ENCODE measurements around the gene SAMD14.

Gene SAMD14

DNA sequence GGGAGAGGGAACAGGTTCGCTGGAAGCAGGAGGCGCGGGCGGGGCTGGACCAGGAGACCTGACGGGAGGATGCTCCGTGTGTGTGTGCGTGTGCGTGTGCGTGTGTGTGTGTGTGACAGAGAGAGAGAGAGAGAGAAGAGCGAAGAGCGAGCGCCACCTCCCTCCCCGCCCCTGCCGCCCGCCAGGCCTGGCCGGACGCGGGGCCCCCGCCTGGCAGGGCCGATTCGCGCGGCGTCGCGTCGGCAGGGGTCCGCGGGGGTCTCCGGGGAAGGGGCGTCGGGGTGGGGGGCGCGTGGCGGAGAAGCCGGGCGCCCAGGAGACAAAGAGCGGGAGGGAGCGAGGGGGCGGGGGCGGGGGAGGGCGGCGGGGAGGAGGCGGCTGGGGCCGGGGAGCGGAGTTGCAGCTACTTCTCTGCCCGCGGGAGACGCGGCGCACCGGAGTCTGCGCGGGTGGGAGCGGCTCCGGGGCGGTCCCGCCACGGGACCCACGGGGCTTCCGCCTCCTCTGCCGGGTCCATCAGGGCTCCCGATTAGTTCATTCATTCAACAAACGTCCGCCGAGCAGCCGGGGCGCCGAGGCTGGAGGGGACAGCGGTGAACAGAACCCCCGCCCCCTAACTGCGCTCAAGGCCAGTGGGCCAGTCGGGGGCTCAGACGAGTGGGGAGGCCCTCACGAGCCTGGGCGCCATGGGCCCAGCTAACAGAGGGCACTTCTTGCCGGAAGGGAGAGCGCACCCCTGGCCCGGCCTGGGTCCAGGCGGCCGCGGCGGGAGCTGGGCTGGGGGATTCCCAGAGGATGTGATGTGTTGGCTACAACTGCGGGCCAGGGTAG is at the start of gene SAMD14:
Gene SAMD14 (minus strand): TSS at position 433 of the 831 bp plus-strand sequence. CDS start 5,201 bp downstream, outside the sequence.
- DNase-seq (ENCODE audit: low read depth in 2 of 2), result no peak

DNA sequence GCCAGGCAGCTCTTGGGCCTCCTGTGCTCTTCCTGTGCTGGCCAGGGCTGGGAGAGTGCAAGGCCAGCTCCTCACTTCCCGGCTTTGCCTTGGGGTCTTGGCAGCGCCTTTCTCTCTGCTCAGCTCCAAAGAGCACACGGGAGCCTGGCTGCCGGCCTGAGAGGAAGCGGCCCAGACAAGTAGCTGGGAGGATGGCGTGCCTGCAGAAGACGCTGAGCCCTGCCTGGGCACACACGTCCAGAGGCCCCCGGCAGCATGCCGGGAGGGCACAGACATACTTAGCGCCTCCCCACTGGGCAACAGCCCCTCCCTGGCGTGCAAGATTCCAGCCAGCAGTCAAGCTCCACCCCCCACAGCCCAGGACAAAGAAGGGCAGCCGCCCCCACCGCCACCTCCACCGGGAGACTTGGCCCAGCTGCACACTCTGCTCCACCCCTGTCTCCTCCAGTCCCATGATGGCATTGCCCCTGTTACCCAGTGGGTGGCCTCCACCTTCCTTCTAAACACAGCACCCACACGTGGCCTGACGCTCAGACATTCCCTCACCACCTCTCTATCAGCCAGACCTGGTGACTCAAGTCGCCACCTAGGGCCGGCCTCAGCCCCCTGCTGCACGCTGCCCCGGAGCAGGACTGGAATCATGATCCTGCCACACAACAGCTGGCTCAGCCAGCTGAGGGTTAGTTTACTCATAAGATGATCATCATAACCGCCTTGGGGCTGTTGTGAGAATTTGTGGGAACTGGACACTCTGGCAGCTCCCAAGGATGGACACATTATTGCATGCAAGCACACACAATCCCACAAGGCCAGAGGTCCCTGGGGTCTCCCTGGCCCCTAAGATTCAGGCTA is 48.2 kb upstream of the SAMD14 start:
- DNase-seq (ENCODE audit: low read depth in 2 of 2), result peak in 1 of 2 donors; percentile 24

DNA sequence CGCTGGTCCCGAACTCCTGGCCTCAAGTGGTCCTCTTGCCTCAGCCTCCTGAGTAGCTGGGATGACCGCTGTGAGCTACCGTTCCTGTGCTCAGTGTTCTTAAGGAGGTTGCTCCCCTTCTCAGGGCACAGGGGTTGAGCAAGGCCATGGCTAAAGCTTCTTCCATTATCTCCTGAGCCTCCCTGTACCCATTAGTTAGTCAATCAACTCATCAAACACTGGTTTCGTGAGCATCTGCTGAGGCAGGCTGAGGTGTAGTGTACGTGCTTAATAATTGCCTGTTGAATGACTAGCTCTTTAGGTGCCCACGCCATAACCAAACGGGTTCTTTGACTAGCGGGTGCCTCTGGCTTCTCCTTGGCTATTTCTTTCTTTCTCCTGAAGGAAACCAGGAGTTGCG is 47.5 kb upstream of the SAMD14 start:
- no peak for DNase-seq (ENCODE audit: low read depth in 2 of 2)

DNA sequence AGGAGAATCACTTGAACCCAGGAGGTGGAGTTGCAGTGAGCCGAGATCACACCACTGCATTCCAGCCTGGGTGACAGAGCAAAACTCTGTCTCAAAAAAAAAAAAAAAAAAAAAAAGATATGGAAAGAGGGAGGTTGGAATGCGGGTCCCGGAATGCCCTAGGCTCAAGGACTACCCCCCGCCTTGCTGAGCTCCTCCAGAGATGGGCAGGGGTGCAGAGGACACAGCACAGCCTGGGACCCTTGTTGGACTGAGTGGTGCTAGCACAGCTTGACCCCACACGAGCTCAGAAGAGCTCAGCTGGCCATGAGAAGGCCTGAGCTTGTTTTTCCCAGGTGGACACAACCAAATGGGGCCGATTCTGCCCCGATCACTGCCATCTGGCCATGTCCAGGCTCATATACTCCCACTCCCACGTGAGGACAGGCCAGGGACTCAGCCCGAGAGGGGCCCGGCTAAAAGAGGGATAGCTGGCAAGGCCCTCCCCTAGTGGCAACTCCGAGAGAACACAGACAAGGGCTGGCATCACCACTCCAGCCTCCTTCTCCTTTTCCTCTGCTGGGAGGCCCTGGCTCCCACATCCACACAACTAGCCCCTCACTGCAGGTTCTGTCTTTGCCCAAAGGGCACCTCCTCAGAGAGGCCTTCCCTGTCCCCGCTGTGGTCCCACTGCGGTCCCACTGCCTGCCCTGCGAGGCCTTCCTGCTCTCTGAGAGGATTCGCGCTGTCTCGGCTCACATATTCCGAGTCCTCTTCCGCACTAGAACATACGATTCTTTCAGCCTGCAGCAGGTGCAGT is 46.8 kb upstream of the SAMD14 start:
- no peak for DNase-seq (ENCODE audit: low read depth in 2 of 2)

DNA sequence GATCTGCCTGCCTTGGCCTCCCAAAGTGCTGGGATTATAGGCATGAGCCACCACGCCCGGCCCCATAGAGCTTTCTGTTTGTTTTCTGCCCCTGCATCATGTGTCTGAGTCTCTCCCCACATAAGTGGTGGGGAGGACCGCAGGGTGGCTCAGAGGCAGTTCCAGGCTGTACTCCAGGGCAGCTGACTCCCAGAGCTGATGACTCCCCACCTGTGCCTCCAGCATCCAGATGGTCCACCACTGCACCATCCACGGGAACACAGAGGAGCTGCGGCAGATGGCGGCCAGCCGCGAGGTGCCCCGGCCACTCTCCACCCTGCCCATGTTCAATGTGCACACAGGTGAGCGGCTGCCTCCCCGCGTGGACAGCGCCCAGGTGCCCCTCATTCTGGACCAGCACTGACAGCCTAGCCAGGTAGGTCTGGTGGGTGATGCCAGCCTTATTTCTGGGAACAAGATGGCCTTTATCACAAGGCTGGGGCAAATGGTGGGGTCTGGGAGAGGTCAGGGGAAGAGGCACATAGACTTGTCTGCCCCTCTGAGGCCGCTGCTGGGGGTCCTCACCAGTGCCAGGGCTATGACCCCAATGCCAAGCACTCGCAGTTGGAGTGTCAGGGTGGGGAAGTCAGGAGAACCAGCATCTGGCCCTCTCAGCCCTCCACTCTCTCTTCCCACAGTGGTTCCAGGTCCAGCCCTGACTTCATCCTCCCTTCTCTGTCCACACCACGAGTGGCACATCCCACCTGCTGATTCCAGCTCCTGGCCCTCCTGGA is 45.3 kb upstream of the SAMD14 start:
- no peak for DNase-seq (ENCODE audit: low read depth in 2 of 2)

DNA sequence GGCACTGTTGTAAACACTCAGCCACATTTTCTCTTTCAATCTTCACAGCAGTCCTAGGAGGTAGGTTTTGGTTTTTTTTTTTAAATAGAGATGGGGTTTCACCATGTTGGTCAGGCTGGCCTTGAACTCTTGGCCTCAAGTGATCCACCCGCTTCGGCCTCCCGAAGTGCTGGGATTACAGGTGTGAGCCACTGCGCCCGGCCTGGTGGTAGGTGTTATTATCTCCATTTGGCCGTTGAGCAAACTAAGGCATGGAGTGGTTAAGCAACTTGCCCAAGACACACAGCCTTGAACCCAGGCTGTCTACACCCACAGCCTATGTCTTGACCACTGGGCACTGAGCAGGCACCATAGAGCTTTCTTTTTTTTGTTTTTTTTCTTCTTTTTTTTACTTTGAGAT is 44.5 kb upstream of the SAMD14 start:
- DNase-seq (ENCODE audit: low read depth in 2 of 2), result no peak

DNA sequence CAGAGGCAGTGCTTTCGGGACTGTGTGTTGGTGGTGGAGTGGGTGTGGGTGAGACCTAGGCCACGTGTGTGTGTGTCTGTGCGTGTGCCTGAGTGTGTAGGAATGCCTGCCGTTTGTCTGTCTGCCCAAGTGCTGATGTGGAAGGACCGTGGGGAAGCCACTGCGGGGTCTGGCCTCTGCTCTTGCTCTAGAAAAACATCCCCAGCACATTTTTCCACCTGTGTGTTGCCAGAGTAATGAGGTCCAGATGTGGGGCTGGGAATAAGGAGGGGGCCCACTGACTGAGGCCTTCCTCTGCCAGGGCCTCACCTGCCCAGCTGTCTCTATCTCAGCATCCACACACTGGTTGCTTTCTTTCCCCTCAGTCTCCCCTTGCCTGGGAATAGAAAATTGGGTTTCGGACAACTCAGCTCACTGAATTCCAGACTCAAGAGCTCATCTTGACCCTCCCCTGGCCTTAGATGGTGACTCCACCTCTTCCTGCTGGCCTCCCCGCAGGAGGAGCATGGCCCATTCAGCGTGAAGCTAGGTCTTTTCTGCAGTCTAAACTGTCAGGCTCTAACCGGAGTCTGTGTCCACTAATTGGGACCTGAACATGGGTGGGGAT is 43.5 kb upstream of the SAMD14 start:
- no peak for DNase-seq (ENCODE audit: low read depth in 2 of 2)

DNA sequence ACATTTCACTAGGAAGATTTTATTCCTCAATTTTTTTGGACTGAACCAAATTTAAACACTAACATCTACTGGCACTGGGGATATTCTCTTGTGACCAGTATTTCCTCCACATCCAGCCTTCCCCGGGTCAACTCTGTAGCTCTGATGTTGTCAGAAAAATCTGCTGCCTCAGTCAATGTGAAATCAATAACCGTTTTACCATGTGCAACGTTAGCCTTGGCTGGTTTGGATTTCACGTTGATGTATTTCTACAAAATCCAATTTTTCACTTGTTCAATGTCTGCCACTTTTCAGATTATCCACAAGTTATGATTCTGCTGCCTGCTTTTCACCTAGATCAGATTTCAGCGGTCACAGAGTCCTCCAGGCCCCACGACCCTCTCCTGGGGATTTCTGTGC is 43.0 kb upstream of the SAMD14 start:
- no peak for DNase-seq (ENCODE audit: low read depth in 2 of 2)

DNA sequence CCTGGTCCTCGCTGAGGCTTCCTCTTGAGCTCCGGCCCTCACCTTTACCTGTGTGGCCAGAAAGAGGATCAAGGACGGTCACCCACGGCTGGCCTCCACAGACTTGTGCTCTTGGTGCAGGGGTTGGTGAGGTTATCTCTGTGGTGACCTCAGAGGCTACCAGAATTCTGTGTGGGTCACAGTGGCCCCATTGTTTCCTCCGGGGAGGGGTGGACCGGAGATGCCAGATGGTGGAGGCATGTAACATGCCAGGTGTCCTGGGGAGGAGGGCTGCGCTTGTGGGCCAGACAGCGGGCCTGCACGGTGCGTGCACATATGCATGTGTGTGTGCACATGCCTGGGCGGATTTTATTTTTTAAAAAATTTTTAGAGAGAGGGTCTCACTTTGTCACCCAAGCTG is 42.2 kb upstream of the SAMD14 start:
- no peak for DNase-seq (ENCODE audit: low read depth in 2 of 2)

DNA sequence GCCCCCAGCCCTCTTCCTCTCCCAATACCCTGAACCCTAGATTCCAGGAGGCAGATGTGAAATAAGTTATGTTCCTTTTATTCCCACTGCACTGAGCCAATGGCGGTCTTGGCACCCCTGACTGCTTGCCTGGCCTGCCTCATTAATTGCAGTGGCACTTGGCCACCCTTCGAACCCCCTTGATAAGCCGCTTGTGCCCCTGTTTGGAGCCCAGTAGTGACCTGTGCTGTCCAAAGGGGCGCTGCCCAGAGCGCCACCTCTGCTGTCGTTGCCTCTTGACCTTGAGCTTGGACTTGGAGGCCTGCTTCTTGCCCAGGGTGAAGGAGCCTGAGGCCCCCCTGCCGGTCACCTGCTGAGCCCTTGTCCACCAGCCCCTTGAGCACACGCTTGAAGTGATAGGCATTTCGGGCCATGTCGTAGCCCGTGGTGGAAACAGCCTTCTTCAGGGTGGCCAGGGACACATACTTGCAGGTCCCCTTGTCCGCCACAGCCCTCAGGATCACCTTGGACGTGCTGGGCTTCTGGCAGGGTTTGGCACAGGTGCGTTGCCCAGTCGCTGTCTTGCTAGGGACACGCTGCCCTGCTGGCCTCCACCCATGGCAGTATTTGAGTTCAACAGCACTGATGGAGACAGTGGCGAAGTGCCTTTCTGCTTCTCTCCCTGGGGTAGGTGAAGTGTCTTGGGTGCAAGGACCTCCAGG is 41.6 kb upstream of the SAMD14 start:
- no peak for DNase-seq (ENCODE audit: low read depth in 2 of 2)

DNA sequence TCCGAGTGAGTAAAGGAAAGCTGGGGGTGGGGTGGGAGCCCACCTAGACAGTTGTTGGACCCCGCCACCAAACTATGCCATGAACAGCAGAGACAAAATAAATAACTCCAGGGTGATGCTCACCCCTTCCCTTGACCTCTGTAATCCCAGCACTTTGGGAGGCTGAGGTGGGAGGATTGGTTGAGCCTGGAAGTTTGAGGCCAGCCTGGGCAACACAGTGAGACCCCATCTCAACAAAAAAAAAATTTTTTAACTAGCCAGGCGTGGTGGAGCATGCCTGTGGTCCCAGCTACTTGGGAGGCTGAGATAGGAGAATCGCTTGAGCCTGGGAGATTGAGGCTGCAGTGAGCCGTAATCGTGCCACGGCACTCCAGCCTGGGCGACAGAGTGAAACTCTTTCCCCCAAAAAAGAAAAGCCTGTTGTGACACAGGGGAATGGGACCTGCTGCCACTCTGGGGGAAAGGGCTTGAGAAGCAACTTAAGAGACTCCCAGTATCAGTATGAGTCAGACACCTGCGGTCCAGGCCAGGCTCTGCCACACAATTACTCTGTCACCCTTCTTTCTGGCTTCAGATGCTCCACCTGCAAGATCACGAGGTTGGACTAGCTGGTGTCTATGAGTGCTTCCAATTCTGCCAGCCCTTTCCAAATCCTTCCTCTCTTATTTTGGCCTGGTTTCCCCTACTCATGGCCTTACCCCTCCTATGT is 40.9 kb upstream of the SAMD14 start:
- DNase-seq (ENCODE audit: low read depth in 2 of 2), result no peak

DNA sequence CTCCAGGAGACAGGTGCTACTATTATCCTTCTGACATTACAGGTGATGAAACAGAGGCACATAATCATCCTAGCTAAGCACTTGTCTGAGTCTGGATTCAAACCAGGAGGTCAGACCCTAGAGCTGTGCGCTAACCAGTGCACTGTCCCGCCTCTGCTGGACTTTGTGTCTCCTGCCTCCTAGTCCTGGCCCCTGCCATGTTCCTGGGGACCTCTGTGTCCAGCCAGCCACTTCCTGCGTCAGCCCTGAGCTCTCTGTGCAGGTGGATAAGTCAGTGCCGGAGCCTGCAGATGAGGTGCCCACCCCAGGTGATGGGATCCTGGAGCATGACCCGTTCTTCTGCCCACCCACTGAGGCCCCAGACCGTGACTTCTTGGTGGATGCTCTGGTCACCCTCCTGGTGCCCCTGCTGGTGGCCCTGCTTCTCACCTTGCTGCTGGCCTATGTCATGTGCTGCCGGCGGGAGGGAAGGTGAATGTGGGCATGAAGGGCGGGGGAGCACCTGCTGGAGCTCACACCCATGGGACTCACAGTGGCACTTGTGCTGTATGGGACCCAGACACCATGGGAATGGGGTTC is 40.0 kb upstream of the SAMD14 start:
- DNase-seq (ENCODE audit: low read depth in 2 of 2), result no peak

DNA sequence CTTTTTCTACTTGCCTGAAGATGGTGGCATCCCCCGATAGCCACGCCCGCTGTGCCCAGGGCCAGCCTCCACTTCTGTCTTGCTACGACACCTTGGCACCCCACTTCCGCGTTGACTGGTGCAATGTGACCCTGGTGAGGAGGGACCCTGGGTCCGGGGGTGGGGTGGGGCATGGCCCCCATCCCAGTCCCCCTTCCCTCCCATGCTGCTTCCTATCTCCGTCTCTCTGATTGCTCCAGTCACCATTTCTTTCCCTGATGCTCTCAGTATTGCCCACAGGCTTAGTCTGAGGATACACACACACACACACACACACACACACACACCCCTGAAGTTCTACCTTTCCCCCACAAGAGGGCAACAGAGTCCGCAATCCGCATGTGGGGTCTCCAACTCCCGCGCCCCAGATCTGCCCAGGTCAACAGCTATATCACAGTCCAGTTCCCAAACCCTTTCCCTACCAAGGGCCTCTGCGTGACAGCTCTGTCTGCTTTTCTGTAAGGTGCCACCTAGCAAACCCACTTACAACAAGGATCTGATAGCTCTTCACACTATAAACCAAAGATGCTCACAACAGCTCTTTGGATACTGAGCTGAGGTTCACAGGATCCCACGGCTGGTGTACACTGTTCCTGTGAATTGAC is 39.3 kb upstream of the SAMD14 start:
- DNase-seq (ENCODE audit: low read depth in 2 of 2), result peak in 1 of 2 donors; percentile 37

DNA sequence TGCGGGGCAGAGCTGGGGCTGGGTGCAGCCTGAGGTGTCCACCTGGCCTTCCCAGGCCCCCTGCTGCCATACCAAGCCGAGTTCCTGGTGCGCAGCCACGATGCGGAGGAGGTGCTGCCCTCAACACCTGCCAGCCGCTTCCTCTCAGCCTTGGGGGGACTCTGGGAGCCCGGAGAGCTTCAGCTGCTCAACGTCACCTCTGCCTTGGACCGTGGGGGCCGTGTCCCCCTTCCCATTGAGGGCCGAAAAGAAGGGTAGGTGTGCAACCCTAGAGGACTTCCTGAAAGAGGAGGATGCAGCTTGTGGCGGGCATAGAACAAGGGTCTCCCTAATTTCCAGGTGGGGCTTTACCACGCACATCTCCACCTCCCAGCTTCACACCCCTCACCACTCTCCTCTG is 38.4 kb upstream of the SAMD14 start:
- DNase-seq (ENCODE audit: low read depth in 2 of 2), result no peak

DNA sequence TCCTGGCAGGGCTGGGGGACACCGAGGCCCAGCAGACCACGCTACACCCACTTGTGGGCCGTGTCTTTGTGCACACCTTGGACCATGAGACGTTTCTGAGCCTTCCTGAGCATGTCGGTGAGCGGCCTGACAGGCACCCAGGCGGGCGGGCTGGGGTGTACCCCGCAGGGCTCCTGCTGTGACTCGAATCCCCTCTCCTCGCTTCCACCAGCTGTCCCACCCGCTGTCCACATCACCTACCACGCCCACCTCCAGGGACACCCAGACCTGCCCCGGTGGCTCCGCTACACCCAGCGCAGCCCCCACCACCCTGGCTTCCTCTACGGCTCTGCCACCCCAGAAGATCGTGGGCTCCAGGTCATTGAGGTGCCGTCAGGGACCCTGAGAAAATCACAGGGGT is 37.4 kb upstream of the SAMD14 start:
- DNase-seq (ENCODE audit: low read depth in 2 of 2), result no peak

DNA sequence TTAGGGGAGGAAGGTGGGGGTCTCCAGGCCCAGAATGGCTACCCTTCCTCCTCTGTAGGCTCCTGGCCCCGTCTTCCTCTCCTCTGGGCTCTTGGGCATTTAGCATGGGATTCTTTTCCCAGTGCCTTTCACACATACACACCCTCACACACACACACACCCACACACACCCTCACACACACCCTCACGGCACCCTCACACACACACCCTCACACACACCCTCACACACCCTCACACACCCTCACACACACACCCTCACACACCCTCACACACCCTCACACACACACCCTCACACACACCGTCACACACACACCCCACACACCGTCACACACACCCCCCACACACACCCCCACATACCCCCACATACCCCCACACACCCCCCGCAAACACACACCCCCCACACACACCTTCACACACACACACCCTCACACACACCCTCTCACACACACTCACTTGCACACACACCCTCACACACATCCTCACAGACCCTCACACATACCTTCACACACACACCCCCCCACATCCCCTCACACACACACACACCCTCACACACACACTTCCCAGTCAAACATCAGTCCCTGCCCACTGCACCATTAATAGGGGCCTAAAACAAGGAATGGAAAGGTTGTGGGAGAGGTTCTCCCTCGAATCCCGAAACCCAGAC is 36.7 kb upstream of the SAMD14 start:
- DNase-seq (ENCODE audit: low read depth in 2 of 2), result no peak

DNA sequence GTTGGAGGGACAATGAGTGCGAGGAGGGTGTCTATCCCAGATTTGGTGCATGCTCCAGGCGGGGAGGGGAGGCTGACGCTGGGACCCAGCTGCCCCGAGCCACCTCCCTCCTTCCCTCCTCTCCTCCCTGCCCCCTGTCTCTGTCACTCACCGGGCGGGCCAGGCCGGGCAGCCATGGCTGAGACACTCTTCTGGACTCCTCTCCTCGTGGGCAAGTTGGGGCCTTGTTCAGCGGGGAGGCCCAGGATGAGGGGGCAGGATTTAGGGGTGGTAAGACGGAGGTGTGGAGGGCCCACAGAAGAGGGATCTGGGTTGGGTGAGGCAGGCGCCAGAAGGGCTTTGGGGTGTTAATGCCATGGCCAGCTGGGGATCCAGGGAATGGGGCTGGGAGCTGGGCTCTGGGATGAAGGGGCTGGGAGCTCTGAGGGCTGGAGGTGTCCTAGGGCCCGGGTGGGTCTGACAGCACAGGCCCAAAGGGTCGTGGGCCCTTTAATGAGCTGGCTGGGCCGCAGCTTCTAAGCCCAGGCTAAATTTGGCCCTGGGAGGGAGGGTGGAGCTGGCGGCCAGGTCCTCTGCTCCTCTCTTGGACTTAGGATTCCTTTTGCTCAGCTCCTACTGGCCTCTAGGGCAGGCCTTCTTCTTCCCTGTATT is 36.0 kb upstream of the SAMD14 start, which contains the start of gene SGCA:
Gene SGCA (plus strand): TSS at position 139 of the 651 bp plus-strand sequence. CDS start 36 bp downstream, at position 175.
- no peak for DNase-seq (ENCODE audit: low read depth in 2 of 2)

DNA sequence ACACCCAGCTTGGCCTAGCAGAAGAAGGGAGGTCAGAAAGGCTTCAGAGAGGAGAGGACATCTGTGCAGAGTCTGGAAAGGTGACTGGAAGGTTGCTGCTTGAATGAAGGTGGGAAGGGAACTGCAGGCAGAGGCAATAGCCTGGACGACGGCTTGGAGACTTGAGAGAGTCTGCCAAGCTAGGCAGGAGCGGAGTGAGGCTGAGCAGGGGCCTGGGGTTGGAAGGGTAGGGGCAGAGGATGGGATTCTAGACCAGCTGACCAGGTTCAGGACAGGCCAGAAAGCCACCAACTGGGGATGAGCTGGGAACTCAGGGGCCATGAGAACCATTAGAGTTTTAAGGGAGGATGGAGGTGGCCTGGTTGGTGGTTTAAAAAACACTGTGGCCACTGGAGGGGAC is 35.5 kb upstream of the SAMD14 start:
- DNase-seq (ENCODE audit: low read depth in 2 of 2), result no peak
